ENCODE data around the gene DPYD.

DPYD gene

DNA sequence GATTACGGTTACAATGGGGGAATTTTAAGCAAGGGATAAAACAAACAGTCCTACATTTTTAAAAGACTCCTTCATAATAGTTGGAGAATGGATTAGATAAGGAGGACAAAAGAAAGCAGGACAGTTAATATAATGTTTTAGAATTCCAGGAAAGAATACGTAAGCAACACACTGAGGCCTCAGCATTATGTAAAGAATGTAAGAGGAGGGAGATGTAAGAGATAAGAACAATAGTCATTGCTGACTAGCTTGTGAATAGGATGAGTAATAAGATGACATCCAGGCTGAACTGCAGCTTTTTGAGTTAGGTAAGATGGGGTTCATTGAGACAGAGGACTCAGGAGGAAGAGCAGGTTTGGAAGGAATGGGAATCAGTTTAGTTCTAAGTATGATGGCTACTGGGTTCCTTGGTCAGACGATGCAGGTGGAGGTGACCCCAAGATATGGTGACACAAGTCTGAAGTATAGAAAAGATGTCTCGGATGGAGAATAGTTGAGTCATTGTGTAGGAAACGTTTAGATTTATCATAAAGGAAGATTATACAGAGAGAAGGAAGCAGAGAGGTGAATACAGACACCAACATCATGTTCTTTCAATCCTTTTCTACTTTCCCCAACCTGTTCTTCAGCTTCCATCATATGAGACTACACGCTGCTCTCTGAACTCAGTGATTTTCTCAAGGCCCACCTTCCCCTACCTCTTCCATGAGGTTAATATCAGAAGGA lies 826.4 kb downstream of the DPYD start:
- DNase-seq (ENCODE audit: low spot score), result no peak

- no peak for DNase-seq (ENCODE audit: low spot score)
Measured at GRCh38 chr1:97093741-97094140, 827.1 kb downstream of the DPYD start.

GRCh38 chr1:97092824-97093223 lies 828.0 kb downstream of the DPYD start:
- no peak for DNase-seq (ENCODE audit: low spot score)

- DNase-seq (ENCODE audit: low spot score), result no peak
Measured at GRCh38 chr1:97091679-97092078, 829.2 kb downstream of the DPYD start.

DNA sequence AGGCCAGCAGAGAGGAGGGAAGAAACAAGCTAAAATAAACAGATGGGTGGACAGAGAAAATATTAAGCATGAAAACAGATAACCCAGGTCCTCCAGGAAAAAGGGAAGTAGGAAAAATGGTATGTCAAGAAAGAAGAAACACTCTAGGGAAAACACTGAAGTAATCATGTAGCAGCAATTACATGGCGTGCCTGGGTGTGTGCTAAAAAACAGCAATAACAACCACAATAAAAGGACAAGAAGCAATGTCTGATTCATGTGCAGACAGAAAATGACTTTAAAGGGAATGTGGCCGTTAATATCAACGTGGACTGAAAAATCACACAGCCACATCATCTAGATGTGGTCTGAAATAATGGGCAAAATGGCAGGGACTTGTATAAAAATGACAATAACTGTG lies 829.6 kb downstream of the DPYD start:
- DNase-seq (ENCODE audit: low spot score), result no peak

- DNase-seq (ENCODE audit: low spot score), result no peak
Measured at GRCh38 chr1:97090725-97091124, 830.1 kb downstream of the DPYD start.

GRCh38 chr1:97089173-97089572 lies 831.7 kb downstream of the DPYD start:
- DNase-seq (ENCODE audit: low spot score), result no peak

GRCh38 chr1:97088391-97088790 lies 832.4 kb downstream of the DPYD start:
- DNase-seq (ENCODE audit: low spot score), result no peak

GRCh38 chr1:97084546-97084945 lies 836.3 kb downstream of the DPYD start:
- DNase-seq (ENCODE audit: low spot score), result no peak

GRCh38 chr1:97082160-97082848 lies 838.5 kb downstream of the DPYD start:
- no peak for DNase-seq (ENCODE audit: low spot score)

DNA sequence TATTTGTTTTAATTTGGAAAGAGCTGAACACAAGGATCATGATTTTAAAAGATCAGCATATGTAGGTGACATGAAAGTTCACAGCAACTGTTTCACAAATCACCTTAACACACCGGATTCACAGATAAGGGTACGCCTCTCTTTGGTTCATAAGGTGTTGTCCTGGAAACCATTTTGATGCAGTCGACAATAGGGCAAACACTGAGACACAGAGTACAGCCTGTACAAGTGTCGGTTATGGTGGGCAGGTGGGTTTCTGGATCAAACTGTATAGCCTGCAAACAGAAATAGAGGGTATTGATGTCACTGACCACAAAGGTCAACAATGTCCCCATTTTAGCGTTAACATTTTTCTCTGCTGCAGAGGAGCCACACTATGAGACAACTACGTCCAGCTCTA lies 842.0 kb downstream of the DPYD start:
- no peak for DNase-seq (ENCODE audit: low spot score)

- no peak for DNase-seq (ENCODE audit: low spot score)
Measured at GRCh38 chr1:97077221-97077620, 843.6 kb downstream of the DPYD start.

DNA sequence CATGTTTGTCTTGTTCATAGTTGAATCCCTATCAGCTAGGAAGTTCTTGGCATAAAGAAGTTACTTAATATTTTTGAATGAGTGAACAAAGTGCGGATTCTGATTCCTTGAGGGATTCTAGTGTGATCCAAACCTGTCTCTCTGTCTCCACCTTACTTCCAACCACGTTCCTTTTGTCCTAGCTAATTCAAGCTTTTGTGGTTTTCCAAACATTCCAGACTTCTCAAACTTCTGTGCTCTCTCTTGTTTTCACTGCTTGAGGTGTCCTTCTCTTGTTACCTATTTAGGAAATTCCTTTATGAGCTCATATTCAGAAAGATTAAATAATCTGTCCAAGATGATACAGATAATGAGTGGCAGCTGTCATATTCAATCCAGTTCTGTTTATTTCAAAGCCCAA lies 846.1 kb downstream of the DPYD start:
- DNase-seq (ENCODE audit: low spot score), result no peak

DNA sequence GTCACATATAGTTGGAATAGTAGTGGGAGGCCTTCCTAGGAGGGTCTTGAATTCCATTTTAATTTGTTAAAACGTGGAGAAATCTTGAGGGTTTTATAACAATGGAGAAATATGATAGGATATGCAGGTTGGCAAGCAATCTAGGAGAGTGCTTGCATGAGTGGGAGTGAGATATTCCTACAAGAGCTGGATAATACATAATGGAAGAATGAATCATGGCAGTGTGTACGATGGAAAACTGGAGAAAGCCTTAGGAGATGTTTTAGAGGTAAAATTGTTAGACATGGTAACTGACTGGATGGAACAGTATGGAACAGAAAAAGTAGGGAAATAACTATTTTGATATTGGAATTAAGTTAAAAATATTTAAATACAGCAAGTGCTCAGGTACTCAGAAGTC lies 846.9 kb downstream of the DPYD start:
- DNase-seq (ENCODE audit: low spot score), result no peak

DNA sequence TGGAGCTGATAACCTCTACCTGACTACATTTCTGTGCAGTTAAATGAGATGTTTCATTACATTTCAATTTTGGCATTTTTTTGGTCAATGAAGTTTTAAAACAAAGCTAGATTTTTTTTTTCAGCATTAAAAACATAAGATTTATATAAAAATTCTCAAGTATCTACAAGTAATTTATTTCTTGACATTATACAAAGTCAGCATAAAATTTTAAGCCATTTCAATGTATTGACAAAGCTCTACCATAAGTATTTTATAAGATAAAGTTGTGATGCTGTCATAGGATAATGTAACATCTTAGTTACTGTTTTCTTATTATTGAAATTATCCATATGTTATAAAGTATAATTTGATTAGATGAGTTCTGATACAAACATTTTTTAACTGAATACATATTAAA lies 847.7 kb downstream of the DPYD start:
- DNase-seq (ENCODE audit: low spot score), result no peak

GRCh38 chr1:97071173-97071572 lies 849.7 kb downstream of the DPYD start:
- no peak for DNase-seq (ENCODE audit: low spot score)

DNA sequence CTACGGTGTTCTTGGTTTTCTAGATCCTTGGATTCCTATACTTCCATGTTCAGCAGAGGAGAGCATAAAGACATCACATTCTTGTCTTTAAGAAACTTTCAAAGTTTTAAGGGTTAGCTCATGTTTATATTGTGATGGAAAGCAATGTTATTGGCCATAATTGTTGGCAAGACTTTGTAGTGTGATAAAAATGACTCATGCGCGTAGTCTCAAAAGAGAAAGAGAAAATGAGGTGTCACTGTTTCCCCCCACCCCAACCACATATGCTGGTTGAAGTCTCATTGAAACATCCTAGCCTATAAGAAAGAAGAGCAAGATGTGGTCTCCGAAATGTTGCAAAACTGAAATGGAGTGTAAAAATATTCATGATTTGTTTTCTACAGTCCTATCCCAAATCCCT lies 850.5 kb downstream of the DPYD start:
- no peak for DNase-seq (ENCODE audit: low spot score)

- no peak for DNase-seq (ENCODE audit: low spot score)
Measured at GRCh38 chr1:97069312-97069711, 851.5 kb downstream of the DPYD start.

GRCh38 chr1:97066860-97067259 lies 854.0 kb downstream of the DPYD start:
- DNase-seq (ENCODE audit: low spot score), result no peak

GRCh38 chr1:97063532-97063931 lies 857.3 kb downstream of the DPYD start:
- no peak for DNase-seq (ENCODE audit: low spot score)

- DNase-seq (ENCODE audit: low spot score), result no peak
Measured at GRCh38 chr1:97061604-97062003, 859.2 kb downstream of the DPYD start.

- DNase-seq (ENCODE audit: low spot score), result no peak
Measured at GRCh38 chr1:97056386-97056785, 864.4 kb downstream of the DPYD start.

GRCh38 chr1:97053268-97053667 lies 867.6 kb downstream of the DPYD start:
- DNase-seq (ENCODE audit: low spot score), result no peak

DNA sequence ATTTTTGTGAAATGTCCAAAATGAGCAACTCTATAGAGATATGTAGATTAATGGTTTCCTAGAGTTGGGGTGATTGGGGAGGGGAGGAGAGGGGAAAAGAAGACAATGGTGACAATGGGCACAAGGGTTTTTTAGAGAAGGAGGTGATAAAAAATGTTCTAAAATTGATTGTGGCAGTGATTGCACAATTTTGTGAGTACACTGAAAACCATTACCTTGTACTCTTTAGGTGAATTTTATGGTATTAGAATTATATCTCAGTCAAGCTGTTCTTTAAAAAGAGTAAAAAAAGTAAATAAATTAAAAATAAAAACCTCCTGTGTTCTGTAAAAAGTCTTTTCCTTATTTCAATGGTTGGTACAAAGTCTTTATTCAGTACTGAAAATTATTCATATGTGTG lies 869.0 kb downstream of the DPYD start:
- DNase-seq (ENCODE audit: low spot score), result no peak
